CD4-positive, alpha-beta T cell treated with Interleukin-2 at 100 ng/mL for 4 hours (primary cell): Measurements from ENCODE around the gene SLC15A4.
"Not testable (repeated sequence)": the region's sequence is repeated elsewhere in the genome, so short reads cannot be mapped to it uniquely, and the experiment has no call there.

ENCODE experiments used
- DNase-seq: peaks from one replicate; pipeline ENCODE4 v3.0.0-alpha.2; 2020; ENCODE audit warnings: low spot score

Gene SLC15A4

GRCh38 chr12:128814411-128815261 lies 9.1 kb downstream of the SLC15A4 start:
- DNase-seq: no peak

GRCh38 chr12:128813883-128814282 lies 9.9 kb downstream of the SLC15A4 start:
- no peak for DNase-seq

GRCh38 chr12:128813392-128813791 lies 10.4 kb downstream of the SLC15A4 start:
- no peak for DNase-seq

- no peak for DNase-seq
These were observed 12.0 kb downstream of the SLC15A4 start for GRCh38 chr12:128811806-128812205.

GRCh38 chr12:128810182-128811127 lies 13.3 kb downstream of the SLC15A4 start:
- no peak for DNase-seq

GRCh38 chr12:128808651-128809050 lies 15.1 kb downstream of the SLC15A4 start:
- DNase-seq: no peak

GRCh38 chr12:128807161-128807724 lies 16.5 kb downstream of the SLC15A4 start:
- no peak for DNase-seq

GRCh38 chr12:128806573-128806972 lies 17.2 kb downstream of the SLC15A4 start:
- no peak for DNase-seq

- not testable (repeated sequence) for DNase-seq
These were observed 18.4 kb downstream of the SLC15A4 start for GRCh38 chr12:128805406-128805805.

GRCh38 chr12:128804762-128805161 lies 19.0 kb downstream of the SLC15A4 start:
- DNase-seq: no peak

- DNase-seq: no peak
These were observed 20.0 kb downstream of the SLC15A4 start for GRCh38 chr12:128803788-128804187.

GRCh38 chr12:128802756-128803155 lies 21.0 kb downstream of the SLC15A4 start:
- DNase-seq: no peak

- no peak for DNase-seq
These were observed 21.8 kb downstream of the SLC15A4 start for GRCh38 chr12:128801879-128802391.

GRCh38 chr12:128800606-128801005 lies 23.2 kb downstream of the SLC15A4 start:
- DNase-seq: no peak

GRCh38 chr12:128798571-128799341 lies 25.0 kb downstream of the SLC15A4 start:
- no peak for DNase-seq

- DNase-seq: no peak
These were observed 26.3 kb downstream of the SLC15A4 start for GRCh38 chr12:128797119-128798118.

GRCh38 chr12:128796439-128797118 lies 27.2 kb downstream of the SLC15A4 start:
- peak; percentile 44 for DNase-seq

GRCh38 chr12:128795530-128796361 lies 28.0 kb downstream of the SLC15A4 start:
- no peak for DNase-seq
